KMS-11 (cell line): ENCODE measurements around the gene MYRIP.

ENCODE experiments used
- H2AFZ ChIP-seq: fragments of 200-600 bp; sonication (generic); 2 replicates; pipeline ENCODE4 v1.6.1; 2016; ENCODE audit warnings: antibody characterized with exemption, mixed run types, low read depth
- H3K27ac ChIP-seq: fragments of 200-600 bp; sonication (generic); 2 replicates; pipeline ENCODE4 v1.6.1; 2016; ENCODE audit warnings: mild to moderate bottlenecking, mixed run types
- H3K27me3 ChIP-seq: fragments of 200-600 bp; sonication (generic); 2 replicates; pipeline ENCODE4 v1.6.1; 2017; ENCODE audit warnings: mild to moderate bottlenecking, low read depth, mixed run types, moderate library complexity; ENCODE audit not compliant: insufficient read depth
- H3K36me3 ChIP-seq: fragments of 200-600 bp; sonication (generic); 2 replicates; pipeline ENCODE4 v1.6.1; 2017; ENCODE audit warnings: mild to moderate bottlenecking, mixed run types; ENCODE audit not compliant: insufficient read depth
- H3K4me1 ChIP-seq: fragments of 200-600 bp; sonication (generic); 2 replicates; pipeline ENCODE4 v1.6.1; 2016; ENCODE audit warnings: mild to moderate bottlenecking, low read depth, mixed run types; ENCODE audit not compliant: poor library complexity, severe bottlenecking
- H3K4me2 ChIP-seq: fragments of 200-600 bp; sonication (generic); 2 replicates; pipeline ENCODE4 v1.7.0; 2016; ENCODE audit warnings: mild to moderate bottlenecking, mixed run types
- H3K4me3 ChIP-seq: fragments of 200-600 bp; sonication (generic); IDR thresholded peaks from 2 replicates; pipeline ENCODE4 v1.6.1; 2017; ENCODE audit warnings: low read depth, low read length, mixed read lengths; ENCODE audit not compliant: insufficient read depth
- H3K79me2 ChIP-seq: fragments of 200-600 bp; sonication (generic); 2 replicates; pipeline ENCODE4 v1.6.1; 2016; ENCODE audit warnings: low read depth, mixed run types; ENCODE audit not compliant: insufficient read depth
- H3K9ac ChIP-seq: fragments of 200-600 bp; sonication (generic); 2 replicates; pipeline ENCODE4 v1.6.1; 2016; ENCODE audit warnings: mild to moderate bottlenecking, mixed run types
- H4K20me1 ChIP-seq: fragments of 200-600 bp; sonication (generic); 2 replicates; pipeline ENCODE4 v1.6.1; 2016; ENCODE audit warnings: mild to moderate bottlenecking, mixed run types; ENCODE audit not compliant: insufficient read depth
- TF ChIP-seq, protein P1 (sequence below): fragments of 200-600 bp; sonication (generic); conservative IDR thresholded peaks from 2 replicates; pipeline ENCODE4 v1.6.1; 2017; ENCODE audit warnings: low read depth, mild to moderate bottlenecking, antibody characterized with exemption, low read length, moderate library complexity, mixed read lengths

MYRIP gene

DNA sequence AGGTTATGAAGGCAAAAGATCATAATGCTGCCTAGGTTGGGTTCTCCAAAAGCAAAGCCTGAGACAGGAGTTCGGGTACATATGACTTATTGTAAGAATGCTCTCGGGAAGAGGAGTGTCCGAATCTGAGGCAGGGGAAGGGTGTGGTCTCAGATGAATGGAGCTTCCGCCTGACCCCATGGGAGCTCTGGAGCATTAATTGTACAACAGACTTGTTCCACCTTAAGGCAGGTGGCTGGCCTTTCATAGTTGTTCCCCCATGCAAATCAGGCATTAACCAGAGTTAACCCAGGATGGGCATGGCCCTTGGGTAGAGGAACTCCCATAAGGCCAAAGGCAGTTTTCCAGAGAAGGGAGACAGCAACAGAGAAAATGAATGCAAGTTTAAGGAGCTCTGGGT lies 170.6 kb downstream of the MYRIP start:
- TF ChIP-seq, protein P1, sequence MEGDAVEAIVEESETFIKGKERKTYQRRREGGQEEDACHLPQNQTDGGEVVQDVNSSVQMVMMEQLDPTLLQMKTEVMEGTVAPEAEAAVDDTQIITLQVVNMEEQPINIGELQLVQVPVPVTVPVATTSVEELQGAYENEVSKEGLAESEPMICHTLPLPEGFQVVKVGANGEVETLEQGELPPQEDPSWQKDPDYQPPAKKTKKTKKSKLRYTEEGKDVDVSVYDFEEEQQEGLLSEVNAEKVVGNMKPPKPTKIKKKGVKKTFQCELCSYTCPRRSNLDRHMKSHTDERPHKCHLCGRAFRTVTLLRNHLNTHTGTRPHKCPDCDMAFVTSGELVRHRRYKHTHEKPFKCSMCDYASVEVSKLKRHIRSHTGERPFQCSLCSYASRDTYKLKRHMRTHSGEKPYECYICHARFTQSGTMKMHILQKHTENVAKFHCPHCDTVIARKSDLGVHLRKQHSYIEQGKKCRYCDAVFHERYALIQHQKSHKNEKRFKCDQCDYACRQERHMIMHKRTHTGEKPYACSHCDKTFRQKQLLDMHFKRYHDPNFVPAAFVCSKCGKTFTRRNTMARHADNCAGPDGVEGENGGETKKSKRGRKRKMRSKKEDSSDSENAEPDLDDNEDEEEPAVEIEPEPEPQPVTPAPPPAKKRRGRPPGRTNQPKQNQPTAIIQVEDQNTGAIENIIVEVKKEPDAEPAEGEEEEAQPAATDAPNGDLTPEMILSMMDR, result no peak
- no peak overlapping the region for H3K9ac ChIP-seq
- H3K27ac ChIP-seq, result peak overlapping the region; percentile 26; the same call in 1 of the 2 replicates
- no peaks in the 10 kb centered on the region for H3K27me3 ChIP-seq
- H2AFZ ChIP-seq, result no peak overlapping the region
- H3K4me3 ChIP-seq, result no peak overlapping the region
- H3K36me3 ChIP-seq, result no peaks in the 10 kb centered on the region
- H3K4me1 ChIP-seq, result peaks cover 13% of the 10 kb centered on the region
- no peaks in the 10 kb centered on the region for H3K79me2 ChIP-seq
- H4K20me1 ChIP-seq, result no peaks in the 10 kb centered on the region
- no peak overlapping the region for H3K4me2 ChIP-seq

DNA sequence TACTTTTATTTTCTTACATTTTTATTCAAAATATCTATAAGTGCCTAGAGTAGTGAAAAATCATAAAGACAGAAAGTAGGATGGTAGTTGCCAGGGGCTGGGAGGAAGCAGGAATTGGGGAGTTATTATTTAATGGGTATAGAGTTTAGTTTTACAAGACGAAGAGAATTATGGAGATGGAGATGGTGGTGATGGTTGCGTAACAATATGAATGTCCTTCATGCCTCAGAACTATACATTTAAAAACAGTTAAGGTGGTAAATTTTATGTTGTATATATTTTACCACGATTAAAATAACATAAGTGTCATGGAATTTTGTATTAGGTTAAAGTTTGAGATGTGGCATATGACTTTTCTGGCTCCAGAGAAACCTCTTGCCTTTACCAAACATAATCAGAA lies 171.4 kb downstream of the MYRIP start:
- H3K36me3 ChIP-seq, result no peaks in the 10 kb centered on the region
- H3K79me2 ChIP-seq, result no peaks in the 10 kb centered on the region
- H3K9ac ChIP-seq, result no peak overlapping the region
- no peak overlapping the region for H2AFZ ChIP-seq
- TF ChIP-seq, protein P1, result no peak
- H4K20me1 ChIP-seq, result no peaks in the 10 kb centered on the region
- peaks cover 13% of the 10 kb centered on the region for H3K4me1 ChIP-seq
- H3K27me3 ChIP-seq, result no peaks in the 10 kb centered on the region
- H3K4me3 ChIP-seq, result no peak overlapping the region
- H3K4me2 ChIP-seq, result no peak overlapping the region
- no peak overlapping the region for H3K27ac ChIP-seq

DNA sequence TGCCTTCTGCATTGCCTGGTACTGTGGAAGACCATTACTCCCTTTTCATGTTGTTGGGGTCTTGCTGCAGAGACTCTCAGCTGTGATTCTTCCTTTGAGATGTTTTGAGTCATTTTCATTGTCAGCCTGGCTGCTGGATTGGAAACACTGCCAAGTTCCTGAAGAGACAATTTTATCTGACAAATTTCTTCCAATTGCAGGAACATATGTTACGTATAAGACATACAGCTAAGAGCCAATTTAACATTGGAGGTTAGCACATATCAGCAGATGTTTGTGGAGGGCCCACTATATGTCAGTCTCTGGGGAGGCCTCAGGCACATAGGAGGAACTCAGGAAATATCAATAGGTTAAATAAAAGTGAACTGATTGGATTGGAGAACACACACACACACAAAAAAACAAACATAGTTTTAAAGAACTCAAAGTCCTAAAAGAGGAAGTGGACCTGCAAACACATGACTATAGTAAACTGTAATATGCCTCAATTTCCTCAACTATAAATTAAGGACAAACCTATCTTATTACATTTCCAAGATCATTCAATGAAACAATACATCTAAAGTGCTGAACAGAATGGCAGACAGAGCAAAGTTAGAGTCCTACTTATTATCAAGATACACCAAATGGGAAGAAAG lies 172.3 kb downstream of the MYRIP start:
- Histone ChIP-seq H4K20me1 (no peaks in the 10 kb centered on the region), H3K4me3 (no peak overlapping the region), H3K27me3 (no peaks in the 10 kb centered on the region), H2AFZ (no peak overlapping the region), H3K4me1 (peaks cover 13% of the 10 kb centered on the region), H3K4me2 (no peak overlapping the region), H3K79me2 (no peaks in the 10 kb centered on the region), H3K9ac (no peak overlapping the region), H3K36me3 (no peaks in the 10 kb centered on the region), H3K27ac (no peak overlapping the region)
- TF ChIP-seq, protein P1, result no peak

DNA sequence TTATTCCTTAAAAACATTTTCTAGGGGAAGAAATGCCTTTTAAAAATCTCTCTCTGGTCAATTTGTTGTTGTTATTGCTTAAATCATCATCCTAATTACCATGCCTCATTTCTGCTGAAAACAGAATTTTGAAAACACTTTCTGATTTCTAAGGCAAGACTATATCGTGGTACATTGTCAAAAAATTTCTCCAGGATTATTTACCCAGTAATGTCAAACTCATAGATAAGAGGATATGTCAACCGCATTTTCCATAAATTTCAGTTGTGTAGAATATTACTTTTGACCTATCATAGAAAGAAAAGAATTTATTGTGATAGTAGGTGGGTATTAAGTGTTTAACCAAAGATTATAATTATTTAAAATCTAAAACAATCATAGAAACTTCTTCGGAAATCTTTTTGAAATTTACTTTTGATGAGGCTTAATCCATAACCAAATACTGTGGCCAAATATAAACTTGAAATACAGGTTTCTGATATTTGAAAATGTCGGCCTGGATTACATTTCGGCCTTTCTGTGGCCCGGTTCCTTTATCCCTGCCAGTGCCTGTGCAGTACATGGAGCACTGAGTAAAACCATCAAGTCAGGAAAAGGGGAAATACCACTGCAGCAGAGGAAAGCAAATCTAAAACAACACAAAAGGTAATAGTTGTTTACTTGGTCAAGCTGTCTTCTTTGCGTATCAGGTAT lies 173.4 kb downstream of the MYRIP start:
- H3K27ac ChIP-seq, result no peak overlapping the region
- H2AFZ ChIP-seq, result no peak overlapping the region
- no peaks in the 10 kb centered on the region for H3K27me3 ChIP-seq
- H3K79me2 ChIP-seq, result no peaks in the 10 kb centered on the region
- no peak overlapping the region for H3K4me2 ChIP-seq
- H3K4me3 ChIP-seq, result no peak overlapping the region
- TF ChIP-seq, protein P1, result no peak
- H3K36me3 ChIP-seq, result no peaks in the 10 kb centered on the region
- no peak overlapping the region for H3K9ac ChIP-seq
- H4K20me1 ChIP-seq, result no peaks in the 10 kb centered on the region
- H3K4me1 ChIP-seq, result peaks cover 13% of the 10 kb centered on the region
